Measurements from ENCODE around the gene ENC1. TPM values are rescaled to one million over a fixed set of nuclear protein-coding genes. Genes with fewer than 3 reads are reported as not detected.

ENC1 gene
- total and polyA plus RNA-seq, 2 of the 8 experiments (the other 6 are each of a cell fraction or from before 2014, with no cell fraction given), result 5.5 to 13.2 TPM

DNA sequence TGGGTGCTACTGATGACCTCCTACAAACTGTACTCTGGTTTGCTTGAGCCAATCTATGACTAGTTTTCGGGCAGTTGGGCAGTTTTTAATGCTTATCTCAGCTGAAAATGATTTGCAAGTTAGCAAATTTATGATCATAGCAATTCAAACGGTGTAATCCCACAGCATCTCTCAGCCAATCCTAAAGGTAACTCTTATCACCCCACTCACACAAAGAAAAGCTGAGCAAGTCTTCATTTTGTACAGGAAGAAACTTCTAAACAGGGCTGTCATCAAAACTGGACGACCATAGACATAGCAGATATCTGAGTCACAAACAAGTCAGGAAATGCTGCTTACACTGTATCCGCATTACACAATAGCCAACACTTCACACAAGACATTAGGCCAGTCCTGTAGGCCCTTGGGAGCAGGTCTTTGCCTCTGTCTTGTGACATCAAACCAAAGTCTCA is 2.6 kb upstream of the ENC1 start (continued):
- TF ChIP-seq BACH1 (IDR thresholded peaks at IDR 0.05; ENCODE audit: low read length) (no peak), RXRA (IDR thresholded peaks at IDR 0.05; ENCODE audit: insufficient read depth, low read depth, low read length) (no peak)
